K562 (cell line): Measurements from ENCODE around the gene SULT1B1. TPM values are rescaled to one million over a fixed set of nuclear protein-coding genes. Genes with fewer than 3 reads are reported as not detected.
"Not testable (repeated sequence)": the region's sequence is repeated elsewhere in the genome, so short reads cannot be mapped to it uniquely, and the experiment has no call there.

Source experiments
- ATAC-seq: fragments of 200-7000 bp; cut with Tn5 transposase; 3 replicates; pipeline ENCODE4 v1.9.1; 2020; ENCODE audit warnings: moderate library complexity
- BruUV-seq: library from RNA; stranded (reverse); fragments of 400-500 nt; replicated peaks from 2 replicates; lab custom pipeline; 2021; lab: Mats Ljungman, UMichigan
- CTCF ChIA-PET: fragments of 300-600 bp; formaldehyde crosslinking; extraction: SDS; loops from one replicate; lab custom pipeline; 2021; ENCODE audit warnings: low intra/inter-chr PET ratio; lab: Yijun Ruan, JAX
- POLR2A ChIA-PET: fragments of 300-600, 350-650 bp; sonication (Branson Sonifier 250); formaldehyde crosslinking; extraction: SDS; loops from one replicate; lab custom pipeline; 2021; ENCODE audit warnings: antibody characterized with exemption, inconsistent platforms; lab: Yijun Ruan, JAX
- DNase-seq, 4 experiments: peaks; one replicate each; pipeline versions ENCODE4 v3.0.0 to v3.0.0-alpha.2; 2011 to 2018; ENCODE audit warnings: low spot score in 3 of 4, mixed read lengths in 3 of 4; ENCODE audit errors: extremely low read depth in 1 of 4
- FAIRE-seq: peaks from 2 replicates; lab custom pipeline; 2011; peaks lifted over from hg19 to GRCh38; lab: Jason Lieb, UNC
- H2AFZ ChIP-seq: 2 replicates; pipeline ENCODE4 v1.6.0; 2011; ENCODE audit warnings: low read depth, low read length, control low read depth, inconsistent platforms
- H3K27ac ChIP-seq: fragments of 200-600 bp; 3 replicates; pipeline ENCODE4 v1.8.0; 2011; ENCODE audit warnings: low read depth, mild to moderate bottlenecking, control low read depth, inconsistent platforms, low read length, moderate library complexity, mixed read lengths; ENCODE audit errors: extremely low read depth
- H3K27me3 ChIP-seq, 2 experiments: fragments of 300-600 bp in 1 of 2; 2 replicates in 1 of 2; 3 replicates in 1 of 2; pipeline versions ENCODE4 v1.6.0 to v1.8.0; 2011; ENCODE audit warnings: inconsistent platforms in 2 of 2, low read length in 2 of 2, mild to moderate bottlenecking in 1 of 2, mixed read lengths in 1 of 2, moderate library complexity in 1 of 2; ENCODE audit not compliant: control insufficient read depth in 2 of 2, insufficient read depth in 2 of 2
- H3K36me3 ChIP-seq: fragments of 300-600 bp; 3 replicates; pipeline ENCODE4 v1.8.0; 2011; ENCODE audit warnings: mild to moderate bottlenecking, low read length, inconsistent platforms; ENCODE audit not compliant: control insufficient read depth, insufficient read depth
- H3K4me1 ChIP-seq, 2 experiments: fragments of 200-600 bp in 1 of 2; replicated peaks in 1 of 2; 2 replicates in 1 of 2; 3 replicates in 1 of 2; pipeline versions ENCODE4 v1.5.1 to v1.8.0; 2011; ENCODE audit warnings: inconsistent platforms in 2 of 2, low read length in 2 of 2, mild to moderate bottlenecking in 1 of 2, mixed read lengths in 1 of 2, moderate library complexity in 1 of 2; ENCODE audit not compliant: control insufficient read depth in 2 of 2, insufficient read depth in 2 of 2
- H3K4me2 ChIP-seq: 2 replicates; pipeline ENCODE4 v1.6.1; 2011; ENCODE audit warnings: low read length, control low read depth, inconsistent platforms, mixed read lengths; ENCODE audit not compliant: insufficient read depth
- H3K4me3 ChIP-seq: fragments of 200-600 bp; sonication (generic), shearing (Covaris generic); 2 replicates; pipeline ENCODE4 v1.5.1; 2016; ENCODE audit warnings: control low read depth, inconsistent platforms
- H3K79me2 ChIP-seq: fragments of 200-600 bp; 3 replicates; pipeline ENCODE4 v1.8.0; 2011; ENCODE audit warnings: low read length, inconsistent platforms; ENCODE audit not compliant: control insufficient read depth, insufficient read depth
- H3K9ac ChIP-seq, 2 experiments: 2 replicates each; pipeline versions ENCODE4 v1.6.0 to v1.6.1; 2011; ENCODE audit warnings: low read depth in 2 of 2, low read length in 2 of 2, control low read depth in 1 of 2, inconsistent platforms in 1 of 2, mild to moderate bottlenecking in 1 of 2, mixed read lengths in 1 of 2; ENCODE audit not compliant: insufficient read depth in 1 of 2
- H3K9me1 ChIP-seq: one replicate; pipeline ENCODE4 v1.6.0; 2011; ENCODE audit warnings: inconsistent platforms, mild to moderate bottlenecking, low read length, moderate library complexity; ENCODE audit not compliant: control insufficient read depth, insufficient read depth
- H3K9me3 ChIP-seq: replicated peaks from 2 replicates; pipeline ENCODE4 v1.5.1; 2011; ENCODE audit warnings: low read depth, low read length, inconsistent platforms; ENCODE audit not compliant: control insufficient read depth, insufficient read depth
- H4K20me1 ChIP-seq: replicated peaks from 2 replicates; pipeline ENCODE4 v1.6.1; 2011; ENCODE audit warnings: low read length, inconsistent platforms, mixed read lengths; ENCODE audit not compliant: control insufficient read depth, insufficient read depth
- ESRRB ChIP-seq: fragments of 250-450 bp; sonication (Bioruptor Pico); IDR thresholded peaks from 2 replicates; pipeline ENCODE4 v1.5.0; 2020; ENCODE audit warnings: mild to moderate bottlenecking, moderate library complexity, borderline replicate concordance
- POLR2A ChIP-seq: fragments of 450-650 bp; conservative IDR thresholded peaks from 2 replicates; pipeline ENCODE4 v1.6.1; 2016
- PTTG1 ChIP-seq: fragments of 450-650 bp; IDR thresholded peaks from 2 replicates; pipeline ENCODE4 v1.6.1; 2016; ENCODE audit warnings: low read depth, mild to moderate bottlenecking, missing genetic modification characterization, missing compliant biosample characterization
- RNF2 ChIP-seq: sonication (generic); IDR thresholded peaks from 2 replicates; pipeline ENCODE4 v1.6.1; 2016
- WHSC1 ChIP-seq: IDR thresholded peaks from one replicate; pipeline ENCODE4 v1.6.1; 2012; ENCODE audit warnings: low read length, control low read depth, inconsistent platforms
- ZFX ChIP-seq: sonication (generic); formaldehyde crosslinking; IDR thresholded peaks from 2 replicates; pipeline ENCODE4 v1.8.0; 2022; ENCODE audit warnings: mild to moderate bottlenecking, missing genetic modification reagents, moderate library complexity
- WGBS: fragments of 100-300 bp; shearing (Covaris generic); methylation state at CpG from one replicate; pipeline ENCODE4 v1.1.6; 2016; ENCODE audit warnings: low coverage, mixed read lengths; ENCODE audit not compliant: insufficient coverage; ENCODE audit errors: missing lambda C conversion rate; 5-methylcytosine and 5-hydroxymethylcytosine counted together
- in situ Hi-C: fragments of 300-500 bp; cut with MboI; formaldehyde crosslinking; loops from 4 replicates; pipeline ENCODE4 v1.15.0; 2018; ENCODE audit warnings: inconsistent platforms, mixed read lengths
- intact Hi-C: fragments of 100-400 bp; cut with micrococcal nuclease; formaldehyde crosslinking; loops from 2 replicates; pipeline ENCODE4 v1.14.2; 2022
- polyA plus RNA-seq, 8 experiments: library from polyadenylated mRNA; depleted of rRNA in 4 of 8; stranded (reverse) in 5 of 8; unstranded in 3 of 8; fragments of >200 nt; fragmentation: Nextera tagmentation in 2 of 8; fragmentation: Illumina TruSeq in 1 of 8; extraction: Ambion mirVana in 2 of 8; extraction: Trizol in 1 of 8; gene quantifications; 2 replicates each; pipeline versions ENCODE4 v1.2.1 to v1.2.3, GENCODE V29; 2011 to 2014; ENCODE audit warnings: inconsistent platforms in 1 of 8, missing spikeins in 1 of 8
- total RNA-seq, 7 experiments: library from RNA; depleted of rRNA in 6 of 7; stranded (reverse); fragments of >200 nt in 6 of 7; fragmentation: Illumina TruSeq in 2 of 7; extraction: Trizol in 2 of 7; gene quantifications; 2 replicates each; pipeline versions ENCODE4 v1.2.1 to v1.2.3, GENCODE V29; 2011 to 2021; ENCODE audit warnings: low replicate concordance in 1 of 7
- TF ChIP-seq, protein P1 (sequence below), 2 experiments: IDR thresholded peaks in 1 of 2; conservative IDR thresholded peaks in 1 of 2; 2 replicates each; pipeline ENCODE4 v1.6.1; 2016; ENCODE audit warnings: low read depth in 2 of 2, mild to moderate bottlenecking in 1 of 2, missing compliant biosample characterization in 1 of 2, missing genetic modification characterization in 1 of 2, moderate library complexity in 1 of 2
- TF ChIP-seq, protein P2 (sequence below): fragments of 200-800 bp; sonication (Bioruptor generic); IDR thresholded peaks from 2 replicates; pipeline ENCODE4 v1.6.1; 2016; ENCODE audit warnings: missing genetic modification characterization, missing compliant biosample characterization

SULT1B1 gene
- total and polyA plus RNA-seq, 9 of the 15 experiments (the other 6 are each of a cell fraction or from before 2014, with no cell fraction given): under 0.01 TPM; not detected in 8

DNA sequence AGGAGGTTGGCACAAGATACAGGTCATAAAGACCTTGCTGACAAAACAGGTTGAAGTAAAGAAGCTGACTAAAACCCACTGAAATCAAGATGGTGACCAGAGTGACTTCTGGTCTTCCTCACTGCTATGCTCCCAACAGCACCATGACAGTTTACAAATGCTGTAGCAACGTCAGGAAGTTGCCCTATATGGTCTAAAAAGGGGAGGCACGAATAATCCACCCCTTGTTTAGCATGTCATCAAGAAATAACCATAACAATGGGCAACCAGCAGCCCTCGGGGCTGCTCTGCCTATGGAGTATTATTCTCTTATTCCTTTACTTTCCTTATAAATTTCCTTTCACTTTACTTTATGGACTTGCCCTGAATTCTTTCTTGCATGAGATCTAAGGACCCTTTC lies 8.1 kb upstream of the SULT1B1 start:
- ATAC-seq, H2AFZ ChIP-seq, POLR2A ChIA-PET, H3K79me2 ChIP-seq, H3K9me3 ChIP-seq, in situ Hi-C loops, H3K9me1 ChIP-seq, intact Hi-C loops, H3K4me3 ChIP-seq, H3K4me2 ChIP-seq, H3K9ac ChIP-seq, BruUV-seq, H3K27me3 ChIP-seq, H4K20me1 ChIP-seq, CTCF ChIA-PET, H3K36me3 ChIP-seq, FAIRE-seq, DNase-seq, H3K27ac ChIP-seq, H3K4me1 ChIP-seq: not testable (repeated sequence)
- 0% methylated on average over 3 of the region's 3 CpGs for WGBS

DNA sequence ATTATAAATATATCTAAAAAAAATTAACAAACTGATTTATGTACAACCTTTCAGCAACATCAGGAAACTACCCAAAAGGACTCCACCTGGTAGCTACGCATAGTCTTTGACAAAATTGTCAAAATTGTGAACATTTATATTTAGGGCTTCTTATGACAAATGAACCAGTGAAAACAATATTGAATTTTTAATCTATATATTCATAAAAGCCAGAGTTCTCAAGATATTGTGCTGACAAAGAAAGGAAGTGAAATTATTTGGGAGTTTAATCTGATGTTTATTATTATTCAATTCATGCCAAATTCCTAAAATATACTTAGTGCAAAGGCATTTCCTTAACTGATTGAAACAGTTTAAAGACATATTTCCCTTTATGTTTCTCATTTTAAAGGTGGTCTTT lies 5.3 kb upstream of the SULT1B1 start:
- BruUV-seq: no TSS peak
- Histone ChIP-seq H3K27me3 (no peaks in the 10 kb centered on the region), H3K4me2 (no peak overlapping the region), H3K9me3 (no peaks in the 10 kb centered on the region), H3K36me3 (no peaks in the 10 kb centered on the region), H4K20me1 (no peaks in the 10 kb centered on the region), H3K4me3 (no peak overlapping the region), H3K9ac (no peak overlapping the region), H2AFZ (no peak overlapping the region), H3K9me1 (no peaks in the 10 kb centered on the region), H3K79me2 (no peaks in the 10 kb centered on the region), H3K4me1 (no peaks in the 10 kb centered on the region), H3K27ac (no peak overlapping the region)
- intact Hi-C loops (no loop called here), in situ Hi-C loops (no loop called here)
- ChIA-PET POLR2A (no interaction called here), CTCF (no interaction called here)
- DNase-seq: no peak
- FAIRE-seq: no peak
- no peak for ATAC-seq
- WGBS: 0% methylated on average over 1 of the region's 1 CpG
- TF ChIP-seq RNF2 (no peak), ZFX (CRISPR knock-in tag) (no peak), PTTG1 (no peak), WHSC1 (no peak), POLR2A (no peak), ESRRB (CRISPR knock-in tag) (no peak)
- TF ChIP-seq, protein P1, sequence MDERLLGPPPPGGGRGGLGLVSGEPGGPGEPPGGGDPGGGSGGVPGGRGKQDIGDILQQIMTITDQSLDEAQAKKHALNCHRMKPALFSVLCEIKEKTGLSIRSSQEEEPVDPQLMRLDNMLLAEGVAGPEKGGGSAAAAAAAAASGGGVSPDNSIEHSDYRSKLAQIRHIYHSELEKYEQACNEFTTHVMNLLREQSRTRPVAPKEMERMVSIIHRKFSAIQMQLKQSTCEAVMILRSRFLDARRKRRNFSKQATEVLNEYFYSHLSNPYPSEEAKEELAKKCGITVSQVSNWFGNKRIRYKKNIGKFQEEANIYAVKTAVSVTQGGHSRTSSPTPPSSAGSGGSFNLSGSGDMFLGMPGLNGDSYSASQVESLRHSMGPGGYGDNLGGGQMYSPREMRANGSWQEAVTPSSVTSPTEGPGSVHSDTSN (CRISPR knock-in tag; IDR thresholded peaks at IDR 0.05; ENCODE audit: low read depth): no peak
- TF ChIP-seq, protein P1 (tag; conservative IDR thresholded peaks at IDR 0.05; ENCODE audit: low read depth): no peak
- TF ChIP-seq, protein P2, sequence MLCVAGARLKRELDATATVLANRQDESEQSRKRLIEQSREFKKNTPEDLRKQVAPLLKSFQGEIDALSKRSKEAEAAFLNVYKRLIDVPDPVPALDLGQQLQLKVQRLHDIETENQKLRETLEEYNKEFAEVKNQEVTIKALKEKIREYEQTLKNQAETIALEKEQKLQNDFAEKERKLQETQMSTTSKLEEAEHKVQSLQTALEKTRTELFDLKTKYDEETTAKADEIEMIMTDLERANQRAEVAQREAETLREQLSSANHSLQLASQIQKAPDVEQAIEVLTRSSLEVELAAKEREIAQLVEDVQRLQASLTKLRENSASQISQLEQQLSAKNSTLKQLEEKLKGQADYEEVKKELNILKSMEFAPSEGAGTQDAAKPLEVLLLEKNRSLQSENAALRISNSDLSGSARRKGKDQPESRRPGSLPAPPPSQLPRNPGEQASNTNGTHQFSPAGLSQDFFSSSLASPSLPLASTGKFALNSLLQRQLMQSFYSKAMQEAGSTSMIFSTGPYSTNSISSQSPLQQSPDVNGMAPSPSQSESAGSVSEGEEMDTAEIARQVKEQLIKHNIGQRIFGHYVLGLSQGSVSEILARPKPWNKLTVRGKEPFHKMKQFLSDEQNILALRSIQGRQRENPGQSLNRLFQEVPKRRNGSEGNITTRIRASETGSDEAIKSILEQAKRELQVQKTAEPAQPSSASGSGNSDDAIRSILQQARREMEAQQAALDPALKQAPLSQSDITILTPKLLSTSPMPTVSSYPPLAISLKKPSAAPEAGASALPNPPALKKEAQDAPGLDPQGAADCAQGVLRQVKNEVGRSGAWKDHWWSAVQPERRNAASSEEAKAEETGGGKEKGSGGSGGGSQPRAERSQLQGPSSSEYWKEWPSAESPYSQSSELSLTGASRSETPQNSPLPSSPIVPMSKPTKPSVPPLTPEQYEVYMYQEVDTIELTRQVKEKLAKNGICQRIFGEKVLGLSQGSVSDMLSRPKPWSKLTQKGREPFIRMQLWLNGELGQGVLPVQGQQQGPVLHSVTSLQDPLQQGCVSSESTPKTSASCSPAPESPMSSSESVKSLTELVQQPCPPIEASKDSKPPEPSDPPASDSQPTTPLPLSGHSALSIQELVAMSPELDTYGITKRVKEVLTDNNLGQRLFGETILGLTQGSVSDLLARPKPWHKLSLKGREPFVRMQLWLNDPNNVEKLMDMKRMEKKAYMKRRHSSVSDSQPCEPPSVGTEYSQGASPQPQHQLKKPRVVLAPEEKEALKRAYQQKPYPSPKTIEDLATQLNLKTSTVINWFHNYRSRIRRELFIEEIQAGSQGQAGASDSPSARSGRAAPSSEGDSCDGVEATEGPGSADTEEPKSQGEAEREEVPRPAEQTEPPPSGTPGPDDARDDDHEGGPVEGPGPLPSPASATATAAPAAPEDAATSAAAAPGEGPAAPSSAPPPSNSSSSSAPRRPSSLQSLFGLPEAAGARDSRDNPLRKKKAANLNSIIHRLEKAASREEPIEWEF (CRISPR knock-in tag): no peak
